ENCODE data around the gene TMPRSS13.

DNA sequence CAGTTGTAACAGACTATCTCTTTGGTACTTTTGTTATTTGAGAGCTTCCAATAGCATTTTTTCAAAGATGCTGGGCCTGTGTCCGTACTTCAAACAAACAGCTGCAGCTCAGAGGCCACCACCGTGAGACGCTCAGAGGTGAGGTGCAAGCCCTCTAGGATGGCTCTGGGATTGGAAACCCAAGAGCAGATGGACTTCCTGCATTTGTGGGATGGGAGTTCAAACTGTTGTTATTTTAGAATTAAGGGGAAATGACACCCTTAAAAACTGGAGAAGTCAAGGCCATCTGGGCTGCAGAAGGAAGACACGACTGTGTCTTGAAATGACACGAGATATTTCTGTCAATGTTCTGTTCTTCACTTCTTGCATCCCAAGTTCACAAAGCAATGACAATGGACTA is 47.8 kb upstream of the TMPRSS13 start:
- no peak for TF ChIP-seq SP1 (IDR thresholded peaks at IDR 0.05)
- TF ChIP-seq BHLHE40 (IDR thresholded peaks at IDR 0.05; ENCODE audit: borderline replicate concordance), result no peak
- no peak for TF ChIP-seq HDGF (IDR thresholded peaks at IDR 0.05; ENCODE audit: borderline replicate concordance)
- TF ChIP-seq TARDBP (IDR thresholded peaks at IDR 0.05), result no peak
- no peak for TF ChIP-seq CTBP1 (IDR thresholded peaks at IDR 0.05; ENCODE audit: borderline replicate concordance)
- no peak for TF ChIP-seq FOXA1 (IDR thresholded peaks at IDR 0.05)
- no peak for TF ChIP-seq LEF1 (IDR thresholded peaks at IDR 0.05; ENCODE audit: borderline replicate concordance)
- TF ChIP-seq FOXM1 (IDR thresholded peaks at IDR 0.05; ENCODE audit: borderline replicate concordance), result no peak
- TF ChIP-seq, protein P1, sequence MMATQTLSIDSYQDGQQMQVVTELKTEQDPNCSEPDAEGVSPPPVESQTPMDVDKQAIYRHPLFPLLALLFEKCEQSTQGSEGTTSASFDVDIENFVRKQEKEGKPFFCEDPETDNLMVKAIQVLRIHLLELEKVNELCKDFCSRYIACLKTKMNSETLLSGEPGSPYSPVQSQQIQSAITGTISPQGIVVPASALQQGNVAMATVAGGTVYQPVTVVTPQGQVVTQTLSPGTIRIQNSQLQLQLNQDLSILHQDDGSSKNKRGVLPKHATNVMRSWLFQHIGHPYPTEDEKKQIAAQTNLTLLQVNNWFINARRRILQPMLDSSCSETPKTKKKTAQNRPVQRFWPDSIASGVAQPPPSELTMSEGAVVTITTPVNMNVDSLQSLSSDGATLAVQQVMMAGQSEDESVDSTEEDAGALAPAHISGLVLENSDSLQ (IDR thresholded peaks at IDR 0.05), result no peak
- no peak for TF ChIP-seq FOXK2 (IDR thresholded peaks at IDR 0.05)
- TF ChIP-seq ELF4 (IDR thresholded peaks at IDR 0.05), result no peak
- no peak for TF ChIP-seq SUZ12 (IDR thresholded peaks at IDR 0.05)
- TF ChIP-seq ZNF384 (IDR thresholded peaks at IDR 0.05), result no peak

All from HEK293T (cell line).